Stimulated activated CD4-positive, alpha-beta T cell treated with anti-CD3 and anti-CD28 coated beads, Interleukin-1b, Interleukin-23, amount 100 ng/mL, for 1 hour (primary cell): ENCODE measurements around the gene PI4K2B.
A peak's percentile ranks its signal among the peaks of the same experiment; 100 is the strongest.
"Not testable (repeated sequence)": the region's sequence is repeated elsewhere in the genome, so short reads cannot be mapped to it uniquely, and the experiment has no call there.

Source experiments
- DNase-seq, 2 donors: peaks; one replicate each; pipeline ENCODE4 v3.0.0-alpha.2; 2020; ENCODE audit warnings: low read depth in 2 of 2

PI4K2B gene

DNA sequence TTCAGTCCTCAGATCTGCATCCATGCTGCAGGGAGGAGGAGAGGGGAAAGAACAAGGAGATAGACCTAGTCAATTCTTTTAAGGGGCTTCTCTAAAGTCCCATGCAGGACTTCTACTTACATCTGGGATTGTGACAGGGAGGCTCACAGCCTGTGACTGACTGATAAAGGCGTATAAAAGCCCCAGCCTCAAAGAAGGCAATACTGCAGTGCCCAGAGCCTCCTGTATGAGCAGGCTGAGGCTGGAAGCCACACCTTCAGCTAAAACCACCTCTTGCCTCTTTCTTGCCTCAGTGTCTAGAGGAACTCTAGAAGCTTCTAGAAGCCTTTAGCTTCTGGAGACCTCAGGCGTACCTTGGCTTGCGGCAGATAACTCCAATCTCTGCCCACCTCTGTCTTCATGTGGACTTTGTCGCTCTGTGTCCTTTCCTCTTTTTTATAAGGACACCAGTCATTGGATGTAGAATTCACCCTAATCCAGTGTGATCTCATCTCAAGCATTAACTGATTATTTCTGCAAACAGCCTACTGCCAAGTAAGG, 72.8 kb downstream of the PI4K2B start:
- no peak for DNase-seq

DNA sequence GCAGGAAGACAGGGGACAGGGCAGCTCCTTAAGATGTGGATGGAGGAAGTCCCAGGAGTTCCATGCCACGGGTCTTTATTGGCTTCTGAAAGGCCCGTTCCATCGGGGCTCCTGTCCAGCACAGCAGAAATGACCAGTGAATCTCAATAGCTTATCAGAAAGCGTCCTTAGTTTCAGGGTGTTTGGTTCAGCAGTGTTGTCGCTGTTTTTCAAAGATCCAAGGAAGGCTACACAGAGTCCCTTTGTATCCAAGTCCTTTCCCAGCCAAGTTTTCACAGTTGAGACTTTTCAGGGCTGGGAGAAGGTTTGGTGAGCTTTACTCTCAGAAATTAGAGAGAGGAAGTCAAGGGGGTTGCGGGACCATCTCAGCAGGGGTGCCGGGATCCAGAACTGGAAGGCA, 73.8 kb downstream of the PI4K2B start:
- no peak for DNase-seq

DNA sequence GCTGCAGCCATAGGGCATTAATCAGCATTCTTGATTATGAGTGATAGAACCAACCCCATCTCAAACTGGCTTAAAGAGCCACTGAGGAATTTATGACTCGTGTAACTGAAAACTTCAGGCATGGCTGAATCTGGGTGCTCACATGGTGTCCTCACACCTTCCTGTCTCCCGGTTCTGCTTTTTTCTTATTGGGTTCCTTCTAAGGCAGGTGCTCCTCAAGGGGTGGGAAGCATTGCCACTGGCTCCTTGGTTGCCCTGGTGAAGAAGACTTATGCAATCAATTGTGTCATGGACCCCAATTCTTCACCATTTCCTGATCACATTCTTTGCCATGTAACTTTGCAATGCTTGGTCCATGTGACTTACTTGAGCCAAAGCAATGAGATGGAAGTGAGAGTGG, 74.5 kb downstream of the PI4K2B start:
- DNase-seq: no peak

DNA sequence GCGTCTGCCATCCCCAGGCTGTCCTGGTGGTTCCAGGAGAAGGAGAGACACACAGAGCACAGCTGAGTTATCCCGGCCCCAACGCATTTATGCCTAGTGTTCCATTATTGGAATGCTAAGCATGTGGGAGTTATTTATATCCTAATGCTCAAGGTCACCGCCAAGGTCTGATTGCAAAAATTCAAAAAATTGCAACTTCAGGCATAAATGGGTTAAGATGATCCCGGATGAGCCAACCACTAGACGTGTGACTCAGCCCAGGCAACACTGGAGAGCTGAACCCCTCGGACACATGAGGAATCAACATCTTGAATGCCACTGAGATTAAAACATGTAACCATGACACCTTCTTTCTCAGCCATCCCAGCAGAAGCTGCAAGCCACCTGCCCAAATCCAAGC, 74.9 kb downstream of the PI4K2B start:
- no peak for DNase-seq

DNA sequence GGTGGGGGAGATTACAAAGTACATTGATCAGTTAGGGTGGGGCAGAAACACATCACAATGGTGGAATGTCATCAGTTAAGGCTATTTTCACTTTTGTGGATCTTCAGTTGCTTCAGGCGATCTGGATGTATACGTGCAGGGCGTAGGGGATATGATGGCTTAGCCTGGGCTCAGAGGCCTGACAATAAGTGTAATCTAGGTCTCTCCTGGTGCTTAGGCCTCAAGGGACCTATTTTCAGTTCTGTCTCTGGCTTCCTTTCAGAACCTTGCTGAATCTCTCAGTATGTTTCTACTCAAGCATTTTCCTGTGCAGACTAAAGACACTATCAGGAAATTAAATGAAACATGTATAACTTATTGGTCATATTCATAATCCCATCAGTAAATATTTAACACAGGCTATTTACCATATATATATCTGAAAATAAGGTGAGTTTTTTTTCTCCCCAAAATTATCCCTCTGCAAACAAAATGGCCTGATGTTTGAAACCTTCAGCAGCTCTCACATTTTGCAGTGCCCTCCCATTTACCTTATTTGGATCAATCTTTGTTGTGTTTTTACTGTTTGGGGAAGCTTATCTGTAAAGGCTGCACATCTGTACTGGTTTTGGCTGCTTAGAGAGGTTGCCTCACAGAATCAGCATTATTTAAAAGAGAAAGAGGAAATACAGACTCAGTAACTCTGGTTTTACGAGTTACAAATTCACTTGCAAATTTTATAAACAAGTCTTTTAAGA, 76.4 kb downstream of the PI4K2B start:
- DNase-seq: no peak

DNA sequence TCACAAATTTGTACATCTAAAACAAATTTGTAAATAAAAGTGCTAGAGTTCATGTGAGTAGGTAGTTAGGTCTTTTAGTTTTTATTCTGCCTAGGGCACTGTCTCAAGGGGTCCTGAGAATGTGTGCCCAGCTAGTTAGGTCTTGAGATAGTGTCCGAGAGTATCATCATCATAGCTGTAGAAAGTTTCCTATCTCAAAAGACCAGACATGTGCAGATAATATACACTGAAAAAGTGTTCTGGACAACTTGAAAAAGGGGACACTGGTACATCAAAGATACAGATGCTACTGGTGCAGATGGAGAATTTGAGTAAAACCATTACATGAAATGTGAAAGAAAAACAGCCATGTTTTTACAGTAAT, 77.0 kb downstream of the PI4K2B start:
- no peak for DNase-seq

- DNase-seq: peak; percentile 75 to 80
These were observed 78.8 kb downstream of the PI4K2B start, which contains the start of gene ZCCHC4 for GRCh38 chr4:25312496-25313200. Gene ZCCHC4 (plus strand): TSS chr4:25312774. CDS start chr4:25312810, 36 bp downstream.

DNA sequence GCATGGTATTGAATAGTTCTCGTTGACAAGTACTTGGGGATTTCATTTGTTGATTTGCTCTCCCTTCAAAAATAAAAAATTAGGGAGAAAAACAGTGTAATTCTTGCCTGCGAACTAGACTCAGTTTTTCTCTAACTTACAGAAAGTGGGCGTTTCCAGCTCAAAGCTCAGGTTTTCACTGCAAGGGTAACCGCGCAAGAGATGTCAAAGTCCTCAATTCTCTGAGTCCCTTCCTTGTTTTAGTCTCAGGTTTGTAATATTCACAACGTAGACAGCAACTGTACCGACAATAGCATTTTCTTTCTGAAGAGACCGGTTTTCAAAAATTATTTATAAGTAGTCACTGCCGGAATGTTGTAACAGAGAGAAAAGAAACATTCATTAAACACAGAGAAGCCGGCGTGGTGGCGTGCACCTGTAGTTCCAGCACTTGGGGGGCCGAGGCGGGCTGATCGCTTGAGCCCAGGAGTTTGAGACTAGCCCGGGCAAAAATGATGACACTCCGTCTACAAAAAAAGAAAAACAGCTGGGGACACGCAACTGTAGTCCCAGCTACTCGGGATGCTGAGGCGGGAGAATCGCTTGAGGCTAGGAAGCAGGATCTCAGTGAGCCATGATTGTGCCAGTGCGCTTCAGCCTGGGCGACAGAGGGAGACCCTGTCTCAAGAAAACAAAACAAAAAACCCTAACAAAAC, 79.5 kb downstream of the PI4K2B start:
- DNase-seq: no peak

- no peak for DNase-seq
These were observed 86.5 kb downstream of the PI4K2B start for GRCh38 chr4:25320336-25320735.

DNA sequence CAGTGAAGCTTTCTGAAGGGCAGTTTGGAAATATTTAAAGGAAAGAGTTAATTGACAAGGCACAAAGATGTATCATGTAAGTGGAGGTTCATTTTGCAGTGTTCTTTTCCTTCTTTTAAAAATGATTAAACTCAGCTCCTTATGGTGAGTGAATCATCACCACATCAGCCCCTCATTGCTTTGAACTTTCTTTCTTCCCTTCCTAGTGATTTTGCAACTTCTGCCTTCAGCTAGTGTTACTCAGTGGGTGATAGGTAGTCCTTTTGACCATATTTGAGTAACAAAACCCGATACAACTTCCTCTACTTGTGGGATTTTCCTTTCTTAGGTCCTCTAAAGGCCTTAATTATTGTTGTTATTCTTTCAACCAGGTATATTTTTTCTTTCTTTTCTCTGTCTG, 86.9 kb downstream of the PI4K2B start:
- DNase-seq: no peak

DNA sequence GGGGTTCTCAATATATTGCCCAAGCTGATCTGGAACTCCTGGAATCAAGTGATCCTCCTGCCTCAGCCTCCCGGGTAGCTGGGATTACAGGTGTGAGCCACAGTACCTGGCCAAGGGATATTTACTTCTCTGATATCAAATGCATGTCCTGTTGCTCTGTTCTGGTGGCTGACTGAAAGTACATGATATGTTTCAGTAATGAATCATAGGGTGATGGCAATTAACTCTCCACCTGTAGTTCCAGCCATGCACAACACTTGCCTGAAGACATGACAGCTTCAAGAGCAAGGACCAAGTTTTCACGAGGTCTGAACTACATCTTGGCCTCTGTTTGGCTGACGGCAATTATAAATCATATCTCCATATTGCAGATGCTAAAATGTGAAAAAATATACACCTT, 87.9 kb downstream of the PI4K2B start:
- DNase-seq: no peak

- not testable (repeated sequence) for DNase-seq
These were observed 94.6 kb downstream of the PI4K2B start for GRCh38 chr4:25328463-25328862.
